Suprapubic skin (tissue), 3 donors: ENCODE results near the gene TMEM9B.

ENCODE experiments used
- POLR2A ChIP-seq, 2 donors: fragments of 450-650 bp; IDR thresholded peaks; one replicate each; pipeline ENCODE4 v1.6.1; 2017; ENCODE audit warnings: antibody characterized with exemption in 2 of 2, mild to moderate bottlenecking in 2 of 2, moderate library complexity in 2 of 2
- TF ChIP-seq, protein P1 (sequence below), 2 donors: fragments of 200-600 bp in 1 of 2; fragments of 450-650 bp in 1 of 2; sonication (generic) in 1 of 2; IDR thresholded peaks; one replicate each; pipeline ENCODE4 v1.5.1; 2016 to 2019; ENCODE audit warnings: antibody characterized with exemption in 2 of 2, mild to moderate bottlenecking in 1 of 2, moderate library complexity in 1 of 2

- TF ChIP-seq, protein P1, sequence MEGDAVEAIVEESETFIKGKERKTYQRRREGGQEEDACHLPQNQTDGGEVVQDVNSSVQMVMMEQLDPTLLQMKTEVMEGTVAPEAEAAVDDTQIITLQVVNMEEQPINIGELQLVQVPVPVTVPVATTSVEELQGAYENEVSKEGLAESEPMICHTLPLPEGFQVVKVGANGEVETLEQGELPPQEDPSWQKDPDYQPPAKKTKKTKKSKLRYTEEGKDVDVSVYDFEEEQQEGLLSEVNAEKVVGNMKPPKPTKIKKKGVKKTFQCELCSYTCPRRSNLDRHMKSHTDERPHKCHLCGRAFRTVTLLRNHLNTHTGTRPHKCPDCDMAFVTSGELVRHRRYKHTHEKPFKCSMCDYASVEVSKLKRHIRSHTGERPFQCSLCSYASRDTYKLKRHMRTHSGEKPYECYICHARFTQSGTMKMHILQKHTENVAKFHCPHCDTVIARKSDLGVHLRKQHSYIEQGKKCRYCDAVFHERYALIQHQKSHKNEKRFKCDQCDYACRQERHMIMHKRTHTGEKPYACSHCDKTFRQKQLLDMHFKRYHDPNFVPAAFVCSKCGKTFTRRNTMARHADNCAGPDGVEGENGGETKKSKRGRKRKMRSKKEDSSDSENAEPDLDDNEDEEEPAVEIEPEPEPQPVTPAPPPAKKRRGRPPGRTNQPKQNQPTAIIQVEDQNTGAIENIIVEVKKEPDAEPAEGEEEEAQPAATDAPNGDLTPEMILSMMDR (IDR thresholded peaks at IDR 0.05) = no peak
- TF ChIP-seq POLR2A (IDR thresholded peaks at IDR 0.05) = no peak
These were observed 49.6 kb downstream of the TMEM9B start for GRCh38 chr11:8914661-8915018.
